ENCODE measurements around the gene TMEM145. TPM values are rescaled to one million over a fixed set of nuclear protein-coding genes. Genes with fewer than 3 reads are reported as not detected.

Gene TMEM145
- total RNA-seq, 2 donors from 2014 or later: 0.85 TPM; not detected in 1

Small RNAs within 50 kb of the gene (microRNA-seq; reads per million reads assigned to microRNA genes)
- not detected for gene MIR8077

Small RNAs within 50 kb of the gene (small RNA-seq; reads per million reads assigned to genes)
- gene MIR8077: 0 reads per million in 2 donors

Other genes starting within 250 kb of the TMEM145 start
- 10 to 100 TPM in 1 of 2 donors, 1 to 10 TPM in 1; 1.3 to 25.2 TPM for gene GRIK5, start 243.1 kb upstream of the TMEM145 start, total RNA-seq
- gene ZNF574, start 237.1 kb upstream of the TMEM145 start, total RNA-seq: 10 to 100 TPM; 24.4 to 44.1 TPM
- gene POU2F2, start 180.9 kb upstream of the TMEM145 start, total RNA-seq: 10 to 100 TPM in 1 of 2 donors, 1 to 10 TPM in 1; 3.4 to 17.4 TPM
- gene DEDD2, start 95.6 kb upstream of the TMEM145 start, total RNA-seq: 10 to 100 TPM; 70.3 to 98.1 TPM
- gene ZNF526, start 93.0 kb upstream of the TMEM145 start, total RNA-seq: 10 to 100 TPM in 1 of 2 donors, 1 to 10 TPM in 1; 8.2 to 14.1 TPM
- gene GSK3A, start 70.7 kb upstream of the TMEM145 start, total RNA-seq: 10 to 100 TPM; 37.1 to 61.6 TPM
- gene ERF, start 58.2 kb upstream of the TMEM145 start, total RNA-seq: 100 to 1,000 TPM in 1 of 2 donors, 10 to 100 TPM in 1; 33.9 to 121 TPM
- gene CIC, start 44.1 kb upstream of the TMEM145 start, total RNA-seq: 100 to 1,000 TPM in 1 of 2 donors, 10 to 100 TPM in 1; 64.6 to 145 TPM
- 1 to 10 TPM in 1 of 2 donors, under 1 TPM in 1; 0.32 to 8.4 TPM for gene PRR19, start 11.2 kb upstream of the TMEM145 start, total RNA-seq
- gene PAFAH1B3, start 10.7 kb upstream of the TMEM145 start, total RNA-seq: 10 to 100 TPM; 36.6 to 48.5 TPM
- 10 to 100 TPM; 22.8 to 30.7 TPM for gene MEGF8, start 12.3 kb downstream of the TMEM145 start, total RNA-seq
- 1 to 10 TPM; 3.4 to 9.4 TPM for gene CNFN, start 77.0 kb downstream of the TMEM145 start, total RNA-seq
- gene LIPE, start 114.1 kb downstream of the TMEM145 start, total RNA-seq: 10 to 100 TPM; 10.2 to 24.8 TPM
- gene CXCL17, start 129.6 kb downstream of the TMEM145 start, total RNA-seq: 1 to 10 TPM; 2.4 to 4.8 TPM
- 10 to 100 TPM; 21.4 to 35.8 TPM for gene CEACAM1, start 215.2 kb downstream of the TMEM145 start, total RNA-seq

All from prostate gland (tissue), 2 donors.